Endothelial cell of umbilical vein (primary cell): ENCODE data around the gene DPPA4. TPM values are rescaled to one million over a fixed set of nuclear protein-coding genes. Genes with fewer than 3 reads are reported as not detected.

Source experiments
- BruUV-seq: library from RNA; stranded (reverse); fragments of 400-500 nt; replicated peaks from 2 replicates; lab custom pipeline; 2021; lab: Mats Ljungman, UMichigan
- CTCF ChIA-PET: fragments of 300-600, 350-600 bp; sonication (Branson Sonifier 250); formaldehyde crosslinking; loops from one replicate; lab custom pipeline; 2021; ENCODE audit warnings: antibody characterized with exemption, inconsistent platforms; lab: Charles Lee
- POLR2A ChIA-PET: fragments of 300-600, 350-600 bp; sonication (Branson Sonifier 250); formaldehyde crosslinking; loops from one replicate; lab custom pipeline; 2021; ENCODE audit warnings: antibody characterized with exemption, inconsistent platforms; lab: Charles Lee
- DNase-seq: peaks from one replicate; pipeline ENCODE4 v3.0.0-alpha.2; 2011; ENCODE audit warnings: low read depth, low spot score
- FAIRE-seq: peaks from 2 replicates; lab custom pipeline; 2011; peaks lifted over from hg19 to GRCh38; lab: Jason Lieb, UNC
- H2AFZ ChIP-seq: 2 replicates; pipeline ENCODE4 v1.6.0; 2012; ENCODE audit warnings: low read depth, low read length, control low read depth, inconsistent platforms
- H3K27ac ChIP-seq: 2 replicates; pipeline ENCODE4 v1.5.1; 2011; ENCODE audit warnings: low read depth, mild to moderate bottlenecking, control low read depth, low read length, moderate library complexity; ENCODE audit not compliant: insufficient read depth
- H3K27me3 ChIP-seq, 2 experiments: 2 replicates each; pipeline versions ENCODE4 v1.6.0 to v1.6.1; 2011; ENCODE audit warnings: low read length in 2 of 2, mixed read lengths in 1 of 2; ENCODE audit not compliant: control insufficient read depth in 2 of 2, insufficient read depth in 2 of 2
- H3K36me3 ChIP-seq, 2 experiments: 2 replicates in 1 of 2; 3 replicates in 1 of 2; pipeline ENCODE4 v1.5.1; 2011; ENCODE audit warnings: low read length in 2 of 2, mild to moderate bottlenecking in 1 of 2, moderate library complexity in 1 of 2; ENCODE audit not compliant: control insufficient read depth in 2 of 2, insufficient read depth in 2 of 2; ENCODE audit errors: extremely low read depth in 1 of 2
- H3K4me1 ChIP-seq: 3 replicates; pipeline ENCODE4 v1.5.1; 2011; ENCODE audit warnings: mild to moderate bottlenecking, low read length; ENCODE audit not compliant: control insufficient read depth, insufficient read depth; ENCODE audit errors: extremely low read depth
- H3K4me2 ChIP-seq: 2 replicates; pipeline ENCODE4 v1.6.1; 2011; ENCODE audit warnings: low read length, control low read depth, mixed read lengths; ENCODE audit not compliant: insufficient read depth
- H3K4me3 ChIP-seq, 3 experiments: fragments of 200-600 bp in 1 of 3; sonication (generic), shearing (Covaris generic) in 1 of 3; replicated peaks in 1 of 3; 2 replicates each; pipeline ENCODE4 v1.5.1; 2011 to 2016; ENCODE audit warnings: control low read depth in 3 of 3, low read length in 3 of 3, mild to moderate bottlenecking in 2 of 3, inconsistent platforms in 1 of 3, low read depth in 1 of 3, moderate library complexity in 1 of 3; ENCODE audit not compliant: insufficient read depth in 1 of 3
- H3K79me2 ChIP-seq: 2 replicates; pipeline ENCODE4 v1.6.0; 2012; ENCODE audit warnings: low read length, inconsistent platforms; ENCODE audit not compliant: control insufficient read depth, insufficient read depth
- H3K9ac ChIP-seq: replicated peaks from 2 replicates; pipeline ENCODE3; 2011; ENCODE audit warnings: low read length, control low read depth; ENCODE audit not compliant: insufficient read depth; ENCODE audit errors: extremely low read depth
- H3K9me1 ChIP-seq: replicated peaks from 3 replicates; pipeline ENCODE4 v1.6.0; 2011; ENCODE audit warnings: mild to moderate bottlenecking, low read length; ENCODE audit not compliant: control insufficient read depth, insufficient read depth; ENCODE audit errors: extremely low read depth
- H3K9me3 ChIP-seq: replicated peaks from 2 replicates; pipeline ENCODE4 v1.5.1; 2012; ENCODE audit warnings: low read length, inconsistent platforms; ENCODE audit not compliant: control insufficient read depth, insufficient read depth
- H4K20me1 ChIP-seq: replicated peaks from 2 replicates; pipeline ENCODE3; 2011; ENCODE audit warnings: mild to moderate bottlenecking, low read length; ENCODE audit not compliant: control insufficient read depth, insufficient read depth; ENCODE audit errors: extremely low read depth
- EZH2 ChIP-seq: IDR thresholded peaks from 2 replicates; pipeline ENCODE4 v1.6.1; 2012; ENCODE audit warnings: borderline replicate concordance, low read depth, mild to moderate bottlenecking, moderate library complexity, low read length, inconsistent platforms; ENCODE audit not compliant: severe bottlenecking
- FOS ChIP-seq: IDR thresholded peaks from 2 replicates; pipeline ENCODE4 v1.6.1; 2011; ENCODE audit warnings: mild to moderate bottlenecking, low read length, moderate library complexity, borderline replicate concordance; ENCODE audit not compliant: insufficient read depth
- GATA2 ChIP-seq: IDR thresholded peaks from 2 replicates; pipeline ENCODE4 v1.7.0; 2011; ENCODE audit warnings: low read depth, mild to moderate bottlenecking, moderate library complexity, mixed read lengths, low read length; ENCODE audit not compliant: insufficient read length, insufficient read depth
- JUN ChIP-seq: IDR thresholded peaks from 2 replicates; pipeline ENCODE4 v1.6.1; 2011; ENCODE audit warnings: borderline replicate concordance, low read depth; ENCODE audit not compliant: insufficient read length, insufficient read depth
- MYC ChIP-seq: IDR thresholded peaks from one replicate; pipeline ENCODE4 v1.6.1; 2011; ENCODE audit warnings: mild to moderate bottlenecking, low read depth, low read length
- POLR2A ChIP-seq: IDR thresholded peaks from 2 replicates; pipeline ENCODE4 v1.6.1; 2012; ENCODE audit warnings: low read depth, mild to moderate bottlenecking, control low read depth, low read length
- POLR2AphosphoS5 ChIP-seq: IDR thresholded peaks from 2 replicates; pipeline ENCODE4 v1.6.1; 2012; ENCODE audit warnings: low read depth, mild to moderate bottlenecking, control low read depth, low read length, moderate library complexity; ENCODE audit not compliant: insufficient read depth
- dilution Hi-C: fragments of 300-500 bp; cut with MboI; formaldehyde crosslinking; loops from one replicate; pipeline ENCODE4 v1.15.0; 2019; ENCODE audit warnings: low sequenced_read_pairs; ENCODE audit not compliant: extremely low pct_ligation_motif_present
- intact Hi-C: fragments of 100-400 bp; cut with micrococcal nuclease; formaldehyde crosslinking; loops from one replicate; pipeline ENCODE4 v1.10.0; 2022
- polyA plus RNA-seq, 4 experiments: library from polyadenylated mRNA; depleted of rRNA in 3 of 4; stranded (reverse) in 3 of 4; unstranded in 1 of 4; fragments of >200 nt; gene quantifications; 2 replicates each; pipeline versions ENCODE4 v1.2.1 to v1.2.3, GENCODE V29; 2011 to 2012; ENCODE audit warnings: missing spikeins in 1 of 4
- total RNA-seq: library from RNA; stranded (reverse); gene quantifications from 2 replicates; pipeline ENCODE4 v1.2.3, GENCODE V29; 2021
- TF ChIP-seq, protein P1 (sequence below), 2 donors: IDR thresholded peaks; 1 replicate in 1 of 2; 2 replicates in 1 of 2; pipeline ENCODE4 v1.5.1; 2011; ENCODE audit warnings: low read length in 2 of 2, mild to moderate bottlenecking in 2 of 2, moderate library complexity in 2 of 2, control low read depth in 1 of 2, inconsistent platforms in 1 of 2, low read depth in 1 of 2; ENCODE audit not compliant: insufficient read depth in 1 of 2; ENCODE audit errors: extremely low read depth in 1 of 2
- TF ChIP-seq, protein P2 (sequence below): IDR thresholded peaks from 2 replicates; pipeline ENCODE4 v1.6.1; 2011; ENCODE audit not compliant: insufficient read depth, insufficient read length

The DPPA4 gene
- total and polyA plus RNA-seq, 2 donors (not counting 3 experiments of a cell fraction or from before 2014, with no cell fraction given) = 0.06 TPM; not detected in 1

DNA sequence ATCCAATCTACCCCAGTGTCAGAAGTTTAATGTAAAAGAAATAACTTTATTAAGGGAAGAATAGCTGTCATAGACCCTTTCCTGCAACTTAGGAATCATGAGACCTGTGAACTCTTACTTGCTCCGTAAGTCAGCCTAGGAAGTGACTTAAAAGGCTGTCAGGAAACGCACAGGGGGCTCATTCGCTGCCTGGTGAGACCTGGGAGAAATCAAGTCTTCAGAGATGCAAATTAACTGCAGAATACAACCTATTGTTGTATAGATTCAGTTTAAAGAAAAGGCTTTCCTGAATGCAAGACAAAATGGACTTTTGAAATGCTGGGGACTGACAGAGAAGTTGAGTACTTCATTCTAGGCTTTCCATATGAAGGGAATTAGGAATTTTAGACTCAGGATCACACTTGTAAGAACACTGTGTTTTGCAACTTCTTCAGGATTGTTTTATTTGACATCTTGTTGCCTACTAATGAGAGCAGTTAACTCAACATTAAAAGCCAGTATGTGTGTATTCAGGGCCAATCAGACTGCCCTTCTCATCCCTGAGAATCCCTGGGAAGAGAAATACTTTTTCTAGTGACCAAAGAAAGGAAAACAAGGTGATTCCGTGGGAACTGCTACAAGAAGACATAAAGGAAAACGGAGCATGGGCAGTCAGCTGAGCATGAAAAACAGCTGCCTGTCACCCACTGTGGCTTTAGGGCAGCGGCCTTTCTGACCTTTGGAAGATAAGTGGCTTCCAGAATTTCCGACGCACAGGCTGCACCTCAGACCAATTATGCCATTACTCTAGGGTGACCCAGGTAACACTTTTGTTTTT, 18.5 kb upstream of the DPPA4 start:
- intact Hi-C loops (no loop called here), dilution Hi-C loops (no loop called here)
- H3K4me2 ChIP-seq = no peak overlapping the region
- H3K9me1 ChIP-seq = no peaks in the 10 kb centered on the region
- no peaks in the 10 kb centered on the region for H3K9me3 ChIP-seq
- H2AFZ ChIP-seq = no peak overlapping the region
- DNase-seq = no peak
- H3K36me3 ChIP-seq = no peaks in the 10 kb centered on the region
- TF ChIP-seq GATA2 (no peak), POLR2A (no peak), FOS (no peak), POLR2AphosphoS5 (no peak), JUN (no peak), EZH2 (no peak), MYC (no peak)
- TF ChIP-seq, protein P1, sequence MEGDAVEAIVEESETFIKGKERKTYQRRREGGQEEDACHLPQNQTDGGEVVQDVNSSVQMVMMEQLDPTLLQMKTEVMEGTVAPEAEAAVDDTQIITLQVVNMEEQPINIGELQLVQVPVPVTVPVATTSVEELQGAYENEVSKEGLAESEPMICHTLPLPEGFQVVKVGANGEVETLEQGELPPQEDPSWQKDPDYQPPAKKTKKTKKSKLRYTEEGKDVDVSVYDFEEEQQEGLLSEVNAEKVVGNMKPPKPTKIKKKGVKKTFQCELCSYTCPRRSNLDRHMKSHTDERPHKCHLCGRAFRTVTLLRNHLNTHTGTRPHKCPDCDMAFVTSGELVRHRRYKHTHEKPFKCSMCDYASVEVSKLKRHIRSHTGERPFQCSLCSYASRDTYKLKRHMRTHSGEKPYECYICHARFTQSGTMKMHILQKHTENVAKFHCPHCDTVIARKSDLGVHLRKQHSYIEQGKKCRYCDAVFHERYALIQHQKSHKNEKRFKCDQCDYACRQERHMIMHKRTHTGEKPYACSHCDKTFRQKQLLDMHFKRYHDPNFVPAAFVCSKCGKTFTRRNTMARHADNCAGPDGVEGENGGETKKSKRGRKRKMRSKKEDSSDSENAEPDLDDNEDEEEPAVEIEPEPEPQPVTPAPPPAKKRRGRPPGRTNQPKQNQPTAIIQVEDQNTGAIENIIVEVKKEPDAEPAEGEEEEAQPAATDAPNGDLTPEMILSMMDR (IDR thresholded peaks at IDR 0.05; ENCODE audit: extremely low read depth in 1 of 2, insufficient read depth in 1 of 2, low read depth in 1 of 2, low read length in 2 of 2) = no peak
- TF ChIP-seq, protein P2, sequence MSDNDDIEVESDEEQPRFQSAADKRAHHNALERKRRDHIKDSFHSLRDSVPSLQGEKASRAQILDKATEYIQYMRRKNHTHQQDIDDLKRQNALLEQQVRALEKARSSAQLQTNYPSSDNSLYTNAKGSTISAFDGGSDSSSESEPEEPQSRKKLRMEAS = no peak
- FAIRE-seq = no peak
- POLR2A ChIA-PET = no interaction called here
- no TSS peak for BruUV-seq
- no peak overlapping the region for H3K4me3 ChIP-seq
- CTCF ChIA-PET = no interaction called here
- no peaks in the 10 kb centered on the region for H3K27me3 ChIP-seq
- H3K9ac ChIP-seq = no peak overlapping the region
- H3K27ac ChIP-seq = no peak overlapping the region
- no peaks in the 10 kb centered on the region for H4K20me1 ChIP-seq
- no peaks in the 10 kb centered on the region for H3K4me1 ChIP-seq
- H3K79me2 ChIP-seq = no peaks in the 10 kb centered on the region
